ENCODE data around the gene HS2ST1. TPM values are rescaled to one million over a fixed set of nuclear protein-coding genes. Genes with fewer than 3 reads are reported as not detected.

HS2ST1 gene
- total and polyA plus RNA-seq, 2 donors (not counting 3 experiments of a cell fraction or from before 2014, with no cell fraction given) = 5.5 to 31.2 TPM

- Histone ChIP-seq H3K27me3 (ENCODE audit: control insufficient read depth in 2 of 2, insufficient read depth in 2 of 2, low read length in 2 of 2) (no peaks in the 10 kb centered on the region), H3K4me3 (replicated peaks in 1 of 3; ENCODE audit: insufficient read depth in 1 of 3, low read depth in 1 of 3, low read length in 3 of 3) (peak overlapping the region; percentile 67 to 82 (median 78)), H3K27ac (ENCODE audit: insufficient read depth, low read depth, low read length) (no peak overlapping the region), H3K4me1 (ENCODE audit: control insufficient read depth, extremely low read depth, insufficient read depth, low read length) (peaks cover 16% of the 10 kb centered on the region), H3K36me3 (ENCODE audit: control insufficient read depth in 2 of 2, extremely low read depth in 1 of 2, insufficient read depth in 2 of 2, low read length in 2 of 2) (no peaks in the 10 kb centered on the region), H3K9ac (replicated peaks; ENCODE audit: extremely low read depth, insufficient read depth, low read length) (peak overlapping the region; percentile 55), H3K9me1 (replicated peaks; ENCODE audit: control insufficient read depth, extremely low read depth, insufficient read depth, low read length) (no peaks in the 10 kb centered on the region), H3K79me2 (ENCODE audit: control insufficient read depth, insufficient read depth, low read length) (peaks cover 64% of the 10 kb centered on the region), H2AFZ (ENCODE audit: low read depth, low read length) (peak overlapping the region; percentile 53), H3K9me3 (replicated peaks; ENCODE audit: control insufficient read depth, insufficient read depth, low read length) (no peaks in the 10 kb centered on the region), H3K4me2 (ENCODE audit: insufficient read depth, low read length) (peak overlapping the region; percentile 85), H4K20me1 (replicated peaks; ENCODE audit: control insufficient read depth, extremely low read depth, insufficient read depth, low read length) (no peaks in the 10 kb centered on the region)
- no peak for DNase-seq (ENCODE audit: low read depth, low spot score)
- BruUV-seq (replicated peaks) = no TSS peak
- ChIA-PET POLR2A (interaction anchor here (0.6 kb wide), 1 partner anchor 413 kb away, joined by 3 read pairs; no protein-coding TSS in a partner anchor), CTCF (interaction anchor here (1.0 to 3.7 kb wide), 13 partner anchors 9 to 212 kb away, joined by 3 to 34 read pairs (median 4); partner anchors contain the start of gene SH3GLB1)
- dilution Hi-C loops (cut with MboI; ENCODE audit: extremely low pct_ligation_motif_present, low sequenced_read_pairs) = no loop called here
- no peak for FAIRE-seq
- TF ChIP-seq FOS (IDR thresholded peaks at IDR 0.05; ENCODE audit: borderline replicate concordance, insufficient read depth, low read length) (no peak), POLR2AphosphoS5 (IDR thresholded peaks at IDR 0.05; ENCODE audit: insufficient read depth, low read depth, low read length) (no peak), POLR2A (IDR thresholded peaks at IDR 0.05; ENCODE audit: low read depth, low read length) (no peak), MYC (IDR thresholded peaks at IDR 0.05; ENCODE audit: low read depth, low read length) (no peak), GATA2 (IDR thresholded peaks at IDR 0.05; ENCODE audit: insufficient read depth, insufficient read length, low read depth, low read length) (no peak), JUN (IDR thresholded peaks at IDR 0.05; ENCODE audit: borderline replicate concordance, insufficient read depth, insufficient read length, low read depth) (no peak), EZH2 (IDR thresholded peaks at IDR 0.05; ENCODE audit: borderline replicate concordance, low read depth, low read length, severe bottlenecking) (no peak)
- TF ChIP-seq, protein P1, sequence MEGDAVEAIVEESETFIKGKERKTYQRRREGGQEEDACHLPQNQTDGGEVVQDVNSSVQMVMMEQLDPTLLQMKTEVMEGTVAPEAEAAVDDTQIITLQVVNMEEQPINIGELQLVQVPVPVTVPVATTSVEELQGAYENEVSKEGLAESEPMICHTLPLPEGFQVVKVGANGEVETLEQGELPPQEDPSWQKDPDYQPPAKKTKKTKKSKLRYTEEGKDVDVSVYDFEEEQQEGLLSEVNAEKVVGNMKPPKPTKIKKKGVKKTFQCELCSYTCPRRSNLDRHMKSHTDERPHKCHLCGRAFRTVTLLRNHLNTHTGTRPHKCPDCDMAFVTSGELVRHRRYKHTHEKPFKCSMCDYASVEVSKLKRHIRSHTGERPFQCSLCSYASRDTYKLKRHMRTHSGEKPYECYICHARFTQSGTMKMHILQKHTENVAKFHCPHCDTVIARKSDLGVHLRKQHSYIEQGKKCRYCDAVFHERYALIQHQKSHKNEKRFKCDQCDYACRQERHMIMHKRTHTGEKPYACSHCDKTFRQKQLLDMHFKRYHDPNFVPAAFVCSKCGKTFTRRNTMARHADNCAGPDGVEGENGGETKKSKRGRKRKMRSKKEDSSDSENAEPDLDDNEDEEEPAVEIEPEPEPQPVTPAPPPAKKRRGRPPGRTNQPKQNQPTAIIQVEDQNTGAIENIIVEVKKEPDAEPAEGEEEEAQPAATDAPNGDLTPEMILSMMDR (IDR thresholded peaks at IDR 0.05; ENCODE audit: extremely low read depth in 1 of 2, insufficient read depth in 1 of 2, low read depth in 1 of 2, low read length in 2 of 2) = no peak
- TF ChIP-seq, protein P2, sequence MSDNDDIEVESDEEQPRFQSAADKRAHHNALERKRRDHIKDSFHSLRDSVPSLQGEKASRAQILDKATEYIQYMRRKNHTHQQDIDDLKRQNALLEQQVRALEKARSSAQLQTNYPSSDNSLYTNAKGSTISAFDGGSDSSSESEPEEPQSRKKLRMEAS (IDR thresholded peaks at IDR 0.05; ENCODE audit: insufficient read depth, insufficient read length) = no peak
- intact Hi-C loops (cut with micrococcal nuclease) = loop anchor here (1.0 to 10.0 kb wide), 7 partner anchors 50 to 1769 kb away; partner anchors contain the start of genes ODF2L, PKN2 and SH3GLB1
Measured at GRCh38 chr1:86915737-86916235, 1.4 kb downstream of the HS2ST1 start.
